Activated CD8-positive, alpha-beta memory T cell treated with anti-CD3 and anti-CD28 coated beads for 4 hours (primary cell): ENCODE data around the gene HILPDA.
"Not testable (repeated sequence)": the region's sequence is repeated elsewhere in the genome, so short reads cannot be mapped to it uniquely, and the experiment has no call there.

Experiments
- DNase-seq, 2 donors: peaks; one replicate each; pipeline ENCODE4 v3.0.0-alpha.2; 2020; ENCODE audit warnings: low read depth in 2 of 2

Gene HILPDA

DNA sequence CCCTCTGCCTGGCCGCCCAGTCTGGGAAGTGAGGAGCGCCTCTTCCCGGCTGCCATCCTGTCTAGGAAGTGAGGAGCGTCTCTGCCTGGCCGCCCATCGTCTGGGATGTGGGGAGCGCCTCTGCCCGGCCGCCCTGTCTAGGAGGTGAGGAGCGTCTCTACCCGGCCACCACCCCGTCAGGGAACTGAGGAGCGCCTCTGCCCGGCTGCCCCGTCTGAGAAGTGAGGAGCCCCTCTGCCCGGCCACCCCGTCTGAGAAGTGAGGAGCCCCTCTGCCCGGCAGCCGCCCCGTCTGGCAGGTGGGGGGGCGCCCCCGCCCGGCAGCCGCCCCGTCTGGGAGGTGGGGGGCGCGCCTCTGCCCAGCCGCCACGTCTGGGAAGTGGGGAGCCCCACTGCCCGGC lies 7.7 kb downstream of the HILPDA start:
- DNase-seq: not testable (repeated sequence)

DNA sequence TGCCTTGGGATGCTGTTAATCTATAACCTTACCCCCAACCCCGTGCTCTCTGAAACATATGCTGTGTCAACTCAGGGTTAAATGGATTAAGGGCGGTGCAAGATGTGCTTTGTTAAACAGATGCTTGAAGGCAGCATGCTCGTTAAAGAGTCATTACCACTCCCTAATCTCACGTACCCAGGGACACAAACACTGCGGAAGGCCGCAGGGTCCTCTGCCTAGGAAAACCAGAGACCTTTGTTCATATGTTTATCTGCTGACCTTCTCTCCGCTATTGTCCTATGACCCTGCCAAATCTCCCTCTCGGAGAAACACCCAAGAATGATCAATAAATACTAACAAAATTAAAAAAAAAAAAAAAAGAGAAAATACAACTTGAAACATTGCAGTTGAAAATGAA lies 8.3 kb downstream of the HILPDA start:
- DNase-seq: not testable (repeated sequence)

DNA sequence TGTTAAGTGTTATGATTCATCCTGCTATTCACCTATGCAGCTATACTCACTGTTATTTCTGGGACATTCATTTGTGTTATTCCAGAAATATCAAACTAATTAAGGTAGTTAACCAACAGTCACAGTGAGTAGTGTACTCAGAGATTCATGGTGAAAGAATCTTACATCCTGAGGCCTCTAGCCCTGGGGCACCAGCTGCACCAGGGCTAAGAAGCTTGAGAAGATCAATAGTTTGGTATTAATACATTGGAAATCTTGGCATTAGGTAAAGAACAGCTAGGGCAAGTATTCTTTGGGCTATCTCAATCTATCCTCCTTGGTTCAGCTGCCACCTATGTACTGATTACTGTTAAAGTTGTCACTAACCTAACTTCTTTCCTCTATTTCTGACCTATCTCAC lies 11.2 kb downstream of the HILPDA start:
- DNase-seq: not testable (repeated sequence)

DNA sequence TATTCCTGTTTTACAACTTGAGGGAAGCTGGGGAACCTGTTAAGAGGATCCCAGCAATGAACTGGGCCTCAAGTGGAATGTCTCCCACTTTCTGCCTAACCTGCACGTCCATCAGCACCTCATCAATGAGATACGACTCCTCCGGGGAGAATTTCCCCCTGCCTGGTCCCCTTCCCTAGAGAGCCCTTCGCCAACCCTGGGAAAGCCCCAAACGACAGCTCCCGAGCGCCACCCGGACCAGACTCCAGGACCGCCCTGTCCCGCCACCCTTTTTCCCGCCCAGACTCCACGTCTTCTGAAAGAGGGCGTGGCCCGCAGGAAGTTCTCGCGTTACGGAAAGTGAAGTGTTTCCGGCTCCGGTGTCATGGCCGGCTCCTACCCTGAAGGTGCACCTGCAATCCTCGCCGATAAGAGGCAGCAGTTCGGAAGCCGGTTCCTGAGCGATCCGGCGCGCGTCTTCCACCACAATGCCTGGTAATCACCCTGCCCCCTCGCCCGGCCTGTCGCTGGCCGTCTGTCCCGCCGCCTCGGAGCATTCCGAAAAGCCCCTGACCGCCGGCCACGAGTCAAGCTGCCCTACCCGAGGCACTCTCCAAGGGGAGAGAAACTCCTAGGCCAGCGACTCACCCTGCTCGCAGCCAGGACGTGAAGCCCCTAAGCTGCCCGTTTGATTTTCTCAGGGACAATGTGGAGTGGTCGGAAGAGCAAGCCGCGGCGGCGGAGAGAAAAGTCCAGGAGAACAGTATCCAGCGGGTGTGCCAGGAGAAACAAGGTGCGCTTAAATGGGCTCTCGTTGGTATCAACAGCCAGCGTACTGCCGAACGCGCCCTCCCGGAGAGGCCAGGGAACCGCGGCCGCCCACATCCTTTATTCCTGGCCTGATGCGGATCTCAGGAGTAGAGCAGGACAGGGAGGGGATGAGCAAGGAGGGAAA lies 21.0 kb downstream of the HILPDA start, which contains the start of gene METTL2B:
Gene METTL2B (plus strand): TSS at position 347 of the 934 bp plus-strand sequence. CDS start 18 bp downstream, at position 365.
- peak; percentile 73 to 77 for DNase-seq

DNA sequence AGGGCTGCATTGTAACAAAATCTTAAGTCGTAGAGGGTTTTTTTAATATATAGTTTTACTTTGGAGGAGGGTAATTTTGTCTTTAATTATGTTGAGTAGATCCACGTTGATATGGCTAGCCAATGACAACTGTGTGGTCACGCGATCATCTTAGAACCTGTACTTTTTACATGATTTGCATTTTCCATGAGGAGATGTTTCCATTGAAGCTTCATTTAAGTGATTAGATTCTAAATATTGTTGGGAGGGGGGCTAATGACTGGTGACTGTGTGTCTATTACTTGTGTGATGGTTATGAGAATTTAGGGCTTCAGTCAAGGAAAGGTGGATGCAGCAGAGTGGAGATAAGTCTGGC lies 21.6 kb downstream of the HILPDA start:
- not testable (repeated sequence) for DNase-seq

DNA sequence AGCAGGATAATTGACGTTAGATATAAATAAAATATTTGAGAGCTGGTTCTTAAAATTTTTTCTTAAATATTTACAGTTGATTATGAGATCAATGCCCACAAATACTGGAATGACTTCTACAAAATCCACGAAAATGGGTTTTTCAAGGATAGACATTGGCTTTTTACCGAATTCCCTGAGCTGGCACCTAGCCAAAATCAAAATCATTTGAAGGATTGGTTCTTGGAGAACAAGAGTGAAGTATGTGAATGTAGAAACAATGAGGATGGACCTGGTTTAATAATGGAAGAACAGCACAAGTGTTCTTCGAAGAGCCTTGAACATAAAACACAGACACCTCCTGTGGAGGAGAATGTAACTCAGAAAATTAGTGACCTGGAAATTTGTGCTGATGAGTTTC lies 23.4 kb downstream of the HILPDA start:
- DNase-seq: not testable (repeated sequence)

DNA sequence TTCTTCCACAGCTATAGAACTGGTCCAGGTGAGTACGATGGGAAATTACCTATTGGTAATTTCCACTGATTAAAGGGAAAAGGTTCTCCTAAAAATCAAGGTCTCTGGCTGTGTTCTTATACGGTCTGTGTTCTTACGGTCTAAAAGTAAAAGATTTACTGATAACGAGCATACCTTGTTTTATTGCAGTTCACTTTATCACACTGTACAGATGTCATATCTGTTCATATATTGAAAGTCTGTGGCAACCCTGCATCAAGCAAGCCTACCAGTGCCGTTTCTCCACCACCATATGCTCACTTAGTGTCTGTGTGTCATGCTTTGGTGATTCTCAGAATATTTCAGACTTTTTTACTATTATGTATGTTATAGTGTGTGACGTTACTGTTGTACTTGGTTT lies 32.5 kb downstream of the HILPDA start:
- DNase-seq: not testable (repeated sequence)

DNA sequence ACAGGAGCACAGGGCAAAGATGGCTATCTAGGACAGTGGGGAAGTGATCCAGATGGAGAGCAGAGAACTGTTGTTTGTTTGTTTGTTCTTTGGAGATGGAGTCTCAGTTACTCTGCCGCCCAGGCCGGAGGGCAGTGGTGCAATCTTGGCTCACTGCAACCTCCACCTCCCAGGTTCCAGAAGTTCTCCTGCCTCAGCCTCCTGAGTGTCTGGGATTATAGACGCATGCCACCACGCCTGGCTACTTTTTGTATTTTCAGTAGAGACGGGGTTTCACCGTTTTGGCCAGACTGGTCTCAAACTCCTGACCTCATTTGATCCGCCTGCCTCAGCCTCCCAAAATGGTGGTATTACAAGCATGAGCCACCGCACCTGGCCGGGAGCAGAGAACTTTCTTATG lies 41.7 kb downstream of the HILPDA start:
- no peak for DNase-seq

DNA sequence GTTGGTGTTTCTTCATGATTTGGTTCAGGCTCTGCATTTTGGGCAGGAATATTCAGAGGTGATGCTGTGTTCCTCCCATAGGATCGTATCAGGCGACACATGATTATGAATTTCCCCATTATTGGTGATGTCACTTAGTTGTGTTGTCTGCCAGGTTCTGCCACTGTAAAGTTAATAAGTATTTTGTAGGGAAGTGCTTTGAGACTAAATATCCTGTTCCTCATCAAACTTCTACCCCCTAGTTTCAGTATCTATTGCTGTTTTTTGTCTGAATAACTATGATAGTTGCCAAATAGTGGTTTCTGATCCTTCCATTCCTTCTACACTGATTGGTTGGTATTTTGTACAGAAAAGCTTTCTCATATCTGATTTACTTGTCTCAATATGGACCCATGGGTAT lies 49.7 kb downstream of the HILPDA start:
- DNase-seq: not testable (repeated sequence)

DNA sequence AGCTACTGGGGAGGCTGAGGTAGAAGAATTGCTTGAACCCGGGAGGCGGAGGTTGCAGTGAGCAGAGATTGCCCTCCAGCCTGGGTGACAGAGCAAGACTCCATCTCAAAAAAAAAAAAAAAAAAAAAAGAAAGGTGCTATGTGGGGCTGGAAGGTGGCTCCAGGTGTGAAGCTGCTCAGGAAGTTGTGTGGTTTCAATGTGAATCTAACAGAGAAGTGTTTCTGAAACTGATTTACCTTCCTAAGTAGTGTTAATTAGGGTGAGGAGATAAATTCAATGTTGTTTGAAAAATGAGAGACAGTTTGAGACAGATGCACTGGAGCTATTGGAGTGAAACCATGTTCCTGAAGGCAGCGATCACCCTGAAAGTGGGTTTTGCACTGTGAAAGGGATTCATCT lies 51.1 kb downstream of the HILPDA start:
- DNase-seq: not testable (repeated sequence)

DNA sequence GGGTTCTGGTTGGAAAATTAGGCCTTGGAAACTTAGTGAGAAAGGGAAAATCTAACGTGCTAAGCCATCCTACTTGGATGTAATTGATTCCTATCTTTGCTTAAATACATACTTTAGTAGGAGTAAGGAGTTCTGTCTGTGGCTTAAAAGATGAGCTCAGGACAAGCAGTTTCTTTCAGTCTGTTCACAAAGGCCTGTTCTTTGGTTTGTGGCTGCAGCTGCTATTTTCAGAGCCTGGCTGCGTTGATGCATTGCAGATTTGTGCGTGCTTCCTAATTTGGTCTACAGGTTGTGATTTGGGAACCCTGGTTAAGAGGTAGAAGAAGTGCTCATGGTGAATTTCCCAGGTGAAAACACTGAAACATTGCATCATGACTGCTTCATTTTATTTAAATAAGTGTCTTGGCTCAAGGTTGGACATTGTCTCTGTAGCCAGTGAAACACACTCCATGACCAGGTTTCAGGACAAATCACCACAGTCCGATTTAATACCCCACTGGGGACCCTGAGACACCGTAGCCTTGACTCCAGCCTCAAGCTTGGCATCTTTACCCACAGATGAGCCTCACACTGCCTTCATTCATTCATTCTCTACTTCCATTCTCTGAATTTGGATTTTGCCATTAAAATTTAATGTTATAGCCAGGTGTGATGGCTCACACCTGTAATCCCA lies 51.8 kb downstream of the HILPDA start:
- DNase-seq: not testable (repeated sequence)
